OCI-LY7 (cell line): ENCODE data around the gene NALCN. TPM values are rescaled to one million over a fixed set of nuclear protein-coding genes. Genes with fewer than 3 reads are reported as not detected.

Source experiments
- BruUV-seq: library from RNA; stranded (reverse); fragments of 400-500 nt; replicated peaks from 2 replicates; lab custom pipeline; 2021; lab: Mats Ljungman, UMichigan
- CTCF ChIA-PET: fragments of 300-600 bp; sonication (Branson Sonifier 250); formaldehyde crosslinking; loops from one replicate; lab custom pipeline; 2022; ENCODE audit warnings: antibody characterized with exemption; ENCODE audit not compliant: unreplicated experiment; lab: Charles Lee
- POLR2A ChIA-PET: fragments of 300-600 bp; sonication (Branson Sonifier 250); formaldehyde crosslinking; loops from one replicate; lab custom pipeline; 2022; ENCODE audit warnings: antibody characterized with exemption; lab: Charles Lee
- DNase-seq: peaks from one replicate; pipeline ENCODE4 v3.0.0-alpha.2; 2015; ENCODE audit warnings: low spot score
- H2AFZ ChIP-seq: fragments of 200-600 bp; sonication (generic), shearing (Covaris generic); 2 replicates; pipeline ENCODE4 v1.6.1; 2014; ENCODE audit warnings: mild to moderate bottlenecking, antibody characterized with exemption, low read length, moderate library complexity
- H3K27ac ChIP-seq: fragments of 200-600 bp; sonication (generic); 2 replicates; pipeline ENCODE4 v1.5.1; 2014; ENCODE audit warnings: mixed run types, low read depth, mild to moderate bottlenecking, moderate library complexity, low read length, inconsistent platforms; ENCODE audit not compliant: poor library complexity, severe bottlenecking
- H3K36me3 ChIP-seq: fragments of 200-600 bp; sonication (generic); 2 replicates; pipeline ENCODE4 v1.6.1; 2014; ENCODE audit warnings: mild to moderate bottlenecking, antibody characterized with exemption, low read length, moderate library complexity, mixed read lengths; ENCODE audit not compliant: insufficient read depth
- H3K4me1 ChIP-seq: fragments of 200-600 bp; sonication (generic); 2 replicates; pipeline ENCODE4 v1.5.1; 2014; ENCODE audit warnings: mild to moderate bottlenecking, low read length; ENCODE audit not compliant: insufficient read depth, poor library complexity, severe bottlenecking
- H3K4me2 ChIP-seq: fragments of 200-600 bp; sonication (generic); 2 replicates; pipeline ENCODE4 v1.6.1; 2014; ENCODE audit warnings: mild to moderate bottlenecking, low read length
- H3K4me3 ChIP-seq: fragments of 200-600 bp; sonication (generic); 2 replicates; pipeline ENCODE4 v1.5.1; 2014; ENCODE audit warnings: mild to moderate bottlenecking, low read depth, low read length; ENCODE audit not compliant: poor library complexity, severe bottlenecking
- H3K79me2 ChIP-seq: fragments of 200-600 bp; sonication (generic); 2 replicates; pipeline ENCODE4 v1.6.1; 2016; ENCODE audit warnings: low read depth, mild to moderate bottlenecking, low read length, moderate library complexity, mixed read lengths; ENCODE audit not compliant: insufficient read depth
- H3K9me2 ChIP-seq: fragments of 200-600 bp; sonication (generic); 2 replicates; pipeline ENCODE4 v1.6.1; 2016; ENCODE audit warnings: mild to moderate bottlenecking, low read length, mixed read lengths; ENCODE audit not compliant: insufficient read depth
- H3K9me3 ChIP-seq: fragments of 200-600 bp; sonication (generic); 2 replicates; pipeline ENCODE4 v1.6.1; 2014; ENCODE audit warnings: mild to moderate bottlenecking, mixed run types, low read length, mixed read lengths
- H4K20me1 ChIP-seq: fragments of 200-600 bp; sonication (generic); 2 replicates; pipeline ENCODE4 v1.6.1; 2014; ENCODE audit warnings: mild to moderate bottlenecking, antibody characterized with exemption, low read length, moderate library complexity, mixed read lengths; ENCODE audit not compliant: insufficient read depth
- CTCF ChIP-seq: fragments of 200-600 bp; sonication (generic); conservative IDR thresholded peaks from 2 replicates; pipeline ENCODE4 v1.5.1; 2014; ENCODE audit warnings: mild to moderate bottlenecking, antibody characterized with exemption, low read length, moderate library complexity, mixed read lengths
- EZH2phosphoT487 ChIP-seq: fragments of 200-600 bp; sonication (generic); IDR thresholded peaks from 2 replicates; pipeline ENCODE4 v1.6.1; 2018; ENCODE audit warnings: low read depth, borderline replicate concordance, mild to moderate bottlenecking, mixed run types, antibody characterized with exemption, low read length, moderate library complexity, mixed read lengths
- intact Hi-C: fragments of 100-400 bp; cut with micrococcal nuclease; formaldehyde crosslinking; loops from one replicate; pipeline ENCODE4 v1.10.0; 2022; ENCODE audit not compliant: unreplicated experiment
- total RNA-seq, 2 experiments: library from RNA; depleted of rRNA in 1 of 2; stranded (reverse); fragments of >200 nt in 1 of 2; shearing (Covaris generic) in 1 of 2; gene quantifications; 2 replicates each; pipeline ENCODE4 v1.2.3, GENCODE V29; 2014 to 2022

Gene NALCN
- total RNA-seq, 2 experiments from 2014 or later, result not detected

- Histone ChIP-seq H3K4me3 (no peak overlapping the region), H3K9me3 (no peaks in the 10 kb centered on the region), H3K79me2 (no peaks in the 10 kb centered on the region), H3K4me1 (no peaks in the 10 kb centered on the region), H4K20me1 (no peaks in the 10 kb centered on the region), H3K4me2 (no peak overlapping the region), H3K27ac (no peak overlapping the region), H3K36me3 (no peaks in the 10 kb centered on the region), H3K9me2 (no peaks in the 10 kb centered on the region), H2AFZ (no peak overlapping the region)
- BruUV-seq, result no TSS peak
- POLR2A ChIA-PET, result no interaction called here
- no peak for DNase-seq
- intact Hi-C loops, result no loop called here
- CTCF ChIA-PET, result no interaction called here
- TF ChIP-seq EZH2phosphoT487, result no peak
- no peak for TF ChIP-seq CTCF
These were observed 7.6 kb upstream of the NALCN start for GRCh38 chr13:101423872-101424271.

- Histone ChIP-seq H2AFZ (no peak overlapping the region), H3K9me3 (no peaks in the 10 kb centered on the region), H3K36me3 (no peaks in the 10 kb centered on the region), H3K9me2 (no peaks in the 10 kb centered on the region), H3K4me2 (no peak overlapping the region), H4K20me1 (no peaks in the 10 kb centered on the region), H3K4me1 (no peaks in the 10 kb centered on the region), H3K79me2 (no peaks in the 10 kb centered on the region), H3K27ac (no peak overlapping the region), H3K4me3 (no peak overlapping the region)
- no peak for TF ChIP-seq EZH2phosphoT487
- no peak for TF ChIP-seq CTCF
- BruUV-seq, result no TSS peak
- POLR2A ChIA-PET, result no interaction called here
- intact Hi-C loops, result no loop called here
- CTCF ChIA-PET, result no interaction called here
- DNase-seq, result no peak
These were observed 1.2 kb upstream of the NALCN start for GRCh38 chr13:101417501-101417900.

GRCh38 chr13:101417043-101417406 lies 717 bp upstream of the NALCN start:
- Histone ChIP-seq H3K36me3 (no peaks in the 10 kb centered on the region), H3K4me3 (no peak overlapping the region), H3K4me1 (no peaks in the 10 kb centered on the region), H3K9me3 (no peaks in the 10 kb centered on the region), H3K79me2 (no peaks in the 10 kb centered on the region), H3K4me2 (no peak overlapping the region), H3K9me2 (no peaks in the 10 kb centered on the region), H2AFZ (no peak overlapping the region), H4K20me1 (no peaks in the 10 kb centered on the region), H3K27ac (no peak overlapping the region)
- ChIA-PET POLR2A (no interaction called here), CTCF (no interaction called here)
- TF ChIP-seq CTCF (no peak), EZH2phosphoT487 (no peak)
- intact Hi-C loops, result no loop called here
- DNase-seq, result no peak
- BruUV-seq, result no TSS peak
